HG03097 (cell line): ENCODE data around the gene RHNO1.

Experiments used
- ATAC-seq: cut with Tn5 transposase; IDR thresholded peaks from one replicate; pipeline ENCODE4 v1.9.1; 2021; ENCODE audit not compliant: unreplicated experiment, low FRiP score

The RHNO1 gene

GRCh38 chr12:2877047-2877952 is at the start of gene RHNO1, which contains the start of gene FOXM1:
Gene RHNO1, plus strand, starts transcription at chr12:2877223. Its CDS starts 8,144 bp downstream, at chr12:2885367.
Gene FOXM1, minus strand, starts transcription at chr12:2877174. Its CDS starts 2,696 bp downstream, at chr12:2874478.
- ATAC-seq: peak; percentile 76

- ATAC-seq: no peak
These were observed 47.7 kb upstream of the RHNO1 start for GRCh38 chr12:2829275-2829674.

- no peak for ATAC-seq
These were observed 44.4 kb upstream of the RHNO1 start for GRCh38 chr12:2832550-2833127.

GRCh38 chr12:2833327-2833726 is 43.7 kb upstream of the RHNO1 start:
- no peak for ATAC-seq

- ATAC-seq: no peak
These were observed 43.2 kb upstream of the RHNO1 start for GRCh38 chr12:2833810-2834209.

GRCh38 chr12:2834581-2835491 is 42.2 kb upstream of the RHNO1 start, which contains the start of gene NRIP2:
Gene NRIP2, minus strand, starts transcription at chr12:2835035. Its CDS starts 52 bp downstream, at chr12:2834983.
- no peak for ATAC-seq

- no peak for ATAC-seq
These were observed 41.2 kb upstream of the RHNO1 start for GRCh38 chr12:2835691-2836403.

- no peak for ATAC-seq
These were observed 40.4 kb upstream of the RHNO1 start for GRCh38 chr12:2836574-2836973.

GRCh38 chr12:2841056-2841650 is 35.9 kb upstream of the RHNO1 start:
- no peak for ATAC-seq

GRCh38 chr12:2842948-2843347 is 34.1 kb upstream of the RHNO1 start:
- no peak for ATAC-seq

GRCh38 chr12:2844786-2845185 is 32.2 kb upstream of the RHNO1 start:
- no peak for ATAC-seq

GRCh38 chr12:2845280-2845679 is 31.7 kb upstream of the RHNO1 start:
- ATAC-seq: no peak

- ATAC-seq: no peak
These were observed 25.1 kb upstream of the RHNO1 start for GRCh38 chr12:2851931-2852330.

GRCh38 chr12:2853626-2854025 is 23.4 kb upstream of the RHNO1 start:
- no peak for ATAC-seq

- no peak for ATAC-seq
These were observed 22.2 kb upstream of the RHNO1 start for GRCh38 chr12:2854669-2855453.

- ATAC-seq: no peak
These were observed 21.5 kb upstream of the RHNO1 start for GRCh38 chr12:2855546-2855945.

- ATAC-seq: no peak
These were observed 21.0 kb upstream of the RHNO1 start for GRCh38 chr12:2856051-2856450.

- no peak for ATAC-seq
These were observed 20.0 kb upstream of the RHNO1 start, which contains the start of gene TEX52 for GRCh38 chr12:2857021-2857431. Gene TEX52, minus strand, starts transcription at chr12:2857039. Its CDS starts 13 bp downstream, at chr12:2857026.

- no peak for ATAC-seq
These were observed 19.4 kb upstream of the RHNO1 start for GRCh38 chr12:2857576-2857975.
